ENCODE data around the gene EPB41L3.

DNA sequence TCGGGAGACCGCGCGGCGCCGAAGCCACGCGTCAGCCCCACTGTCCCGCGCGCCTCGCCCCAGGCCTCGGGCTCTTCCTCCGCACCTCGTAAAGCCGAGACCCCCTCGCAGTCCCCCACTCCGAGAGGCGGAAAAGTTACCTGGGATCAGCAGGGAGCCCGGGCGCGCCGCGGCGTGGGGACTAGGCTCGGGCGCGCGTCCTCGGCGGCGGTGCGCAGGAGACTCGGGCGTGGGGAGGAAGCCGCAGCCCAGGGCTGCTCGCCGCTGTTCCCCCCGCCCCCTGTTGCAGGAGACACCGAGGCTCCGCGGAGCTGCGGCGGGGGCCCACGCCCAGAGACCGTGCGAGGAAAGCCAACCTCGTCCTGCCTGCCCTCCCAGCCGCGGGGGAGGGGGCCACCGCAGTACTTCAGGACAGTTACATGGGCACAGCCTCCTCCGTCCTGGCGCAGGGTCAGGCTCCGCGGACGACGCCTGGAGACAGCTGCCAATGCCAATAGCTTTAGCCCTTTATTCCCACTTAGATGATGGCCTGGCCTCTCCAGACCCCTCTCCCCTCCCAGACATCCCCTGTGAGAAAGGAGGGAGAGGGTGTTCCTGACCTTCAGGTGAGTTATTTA is at the start of gene EPB41L3:
- TF ChIP-seq EZH2 (IDR thresholded peaks at IDR 0.05; ENCODE audit: insufficient read depth, poor library complexity, severe bottlenecking) (no peak), EZH2phosphoT487 (IDR thresholded peaks at IDR 0.05; ENCODE audit: insufficient read depth, low read depth) (no peak)

Measured in GM23248 (cell line).